ENCODE data around the gene KCNJ2. TPM values are rescaled to one million over a fixed set of nuclear protein-coding genes. Genes with fewer than 3 reads are reported as not detected.
A peak's percentile ranks its signal among the peaks of the same experiment; 100 is the strongest.

KCNJ2 gene
- polyA plus RNA-seq, 2 of the 4 experiments (the other 2 are of a cell fraction), result 0.14 to 0.17 TPM

DNA sequence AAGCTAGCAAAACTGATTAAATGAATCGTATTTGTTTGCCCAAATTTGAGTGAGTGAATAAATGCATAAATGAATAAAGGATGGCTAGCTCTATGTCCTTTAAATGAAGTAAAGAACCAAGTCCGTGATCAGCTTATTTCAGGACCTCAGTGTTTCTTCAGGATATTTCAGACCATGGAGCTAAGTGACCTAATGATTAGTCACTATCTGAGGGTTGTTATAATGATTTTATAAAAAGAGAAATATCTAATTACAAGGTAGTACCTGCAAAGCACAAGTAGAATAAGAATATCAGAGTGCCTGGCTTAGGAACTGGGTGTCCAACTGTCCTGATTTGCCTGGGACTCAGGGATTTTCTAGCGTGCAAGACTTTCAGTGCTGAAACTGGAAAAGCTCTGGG is 12.5 kb downstream of the KCNJ2 start:
- no peak overlapping the region for H3K4me2 ChIP-seq
- ChIA-PET CTCF (interaction anchor here (0.7 to 1.2 kb wide), 3 partner anchors 9 to 613 kb away, joined by 3 to 4 read pairs (median 3); no protein-coding TSS in a partner anchor), POLR2A (no interaction called here)

DNA sequence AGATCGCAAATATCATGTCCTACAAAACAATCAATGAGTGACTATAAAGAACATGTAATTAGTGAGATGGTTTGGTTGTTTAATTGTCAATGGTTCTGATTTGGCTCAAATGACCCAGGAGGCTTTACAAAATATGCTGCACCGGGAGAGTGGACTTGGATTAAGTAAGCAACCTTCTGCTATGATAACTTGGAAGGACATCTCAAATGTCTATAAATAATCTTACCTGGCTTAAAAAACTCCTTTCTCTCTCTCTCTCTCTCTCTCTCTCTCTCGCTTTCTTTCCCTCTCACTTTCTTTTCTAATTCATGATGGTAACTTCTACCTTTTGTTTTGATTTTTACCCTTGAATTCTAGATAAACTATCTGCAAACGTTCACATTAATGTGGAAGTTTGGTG is 14.2 kb downstream of the KCNJ2 start:
- POLR2A ChIA-PET, result no interaction called here
- FAIRE-seq (no peak), ATAC-seq (no peak), DNase-seq (ENCODE audit: low read depth in 1 of 2, low spot score in 1 of 2) (no peak)
- CTCF ChIA-PET, result no interaction called here
- Histone ChIP-seq H3K4me3 (no peak overlapping the region), H3K9me3 (no peaks in the 10 kb centered on the region), H3K4me2 (no peak overlapping the region), H3K4me1 (peaks cover 8% of the 10 kb centered on the region), H3K27ac (no peak overlapping the region)
- TF ChIP-seq, protein P1, sequence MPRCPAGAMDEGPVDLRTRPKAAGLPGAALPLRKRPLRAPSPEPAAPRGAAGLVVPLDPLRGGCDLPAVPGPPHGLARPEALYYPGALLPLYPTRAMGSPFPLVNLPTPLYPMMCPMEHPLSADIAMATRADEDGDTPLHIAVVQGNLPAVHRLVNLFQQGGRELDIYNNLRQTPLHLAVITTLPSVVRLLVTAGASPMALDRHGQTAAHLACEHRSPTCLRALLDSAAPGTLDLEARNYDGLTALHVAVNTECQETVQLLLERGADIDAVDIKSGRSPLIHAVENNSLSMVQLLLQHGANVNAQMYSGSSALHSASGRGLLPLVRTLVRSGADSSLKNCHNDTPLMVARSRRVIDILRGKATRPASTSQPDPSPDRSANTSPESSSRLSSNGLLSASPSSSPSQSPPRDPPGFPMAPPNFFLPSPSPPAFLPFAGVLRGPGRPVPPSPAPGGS (IDR thresholded peaks at IDR 0.05), result no peak
- TF ChIP-seq, protein P2, sequence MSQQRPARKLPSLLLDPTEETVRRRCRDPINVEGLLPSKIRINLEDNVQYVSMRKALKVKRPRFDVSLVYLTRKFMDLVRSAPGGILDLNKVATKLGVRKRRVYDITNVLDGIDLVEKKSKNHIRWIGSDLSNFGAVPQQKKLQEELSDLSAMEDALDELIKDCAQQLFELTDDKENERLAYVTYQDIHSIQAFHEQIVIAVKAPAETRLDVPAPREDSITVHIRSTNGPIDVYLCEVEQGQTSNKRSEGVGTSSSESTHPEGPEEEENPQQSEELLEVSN (IDR thresholded peaks at IDR 0.05; ENCODE audit: borderline replicate concordance, low read depth), result no peak
- TF ChIP-seq MAFK (IDR thresholded peaks at IDR 0.05; ENCODE audit: partially characterized antibody) (no peak), ZNF302 (CRISPR knock-in tag; IDR thresholded peaks at IDR 0.05) (no peak), RFX5 (IDR thresholded peaks at IDR 0.05) (no peak), SREBF2 (IDR thresholded peaks at IDR 0.05) (no peak), HOXA7 (CRISPR knock-in tag; IDR thresholded peaks at IDR 0.05) (no peak)
- WGBS (ENCODE audit: missing lambda C conversion rate), result 73% methylated on average over 4 of the region's 4 CpGs

More for the DNA sequence above, 12.5 kb downstream of the KCNJ2 start:
- no peak for ATAC-seq
- no peaks in the 10 kb centered on the region for H3K9me3 ChIP-seq
- H3K4me1 ChIP-seq, result peaks cover 8% of the 10 kb centered on the region
- WGBS (ENCODE audit: missing lambda C conversion rate), result 54% methylated on average over 3 of the region's 3 CpGs
- no peak for TF ChIP-seq CBX8 (IDR thresholded peaks at IDR 0.05)
- TF ChIP-seq MAZ (IDR thresholded peaks at IDR 0.05; ENCODE audit: borderline replicate concordance, low read depth, low read length), result no peak
- TF ChIP-seq RARB (CRISPR knock-in tag; IDR thresholded peaks at IDR 0.05), result no peak
- TF ChIP-seq, protein P3, sequence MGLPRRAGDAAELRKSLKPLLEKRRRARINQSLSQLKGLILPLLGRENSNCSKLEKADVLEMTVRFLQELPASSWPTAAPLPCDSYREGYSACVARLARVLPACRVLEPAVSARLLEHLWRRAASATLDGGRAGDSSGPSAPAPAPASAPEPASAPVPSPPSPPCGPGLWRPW (IDR thresholded peaks at IDR 0.05), result no peak
- TF ChIP-seq BHLHE40 (IDR thresholded peaks at IDR 0.05; ENCODE audit: low read depth, low read length), result no peak
- TF ChIP-seq RNF2 (IDR thresholded peaks at IDR 0.05; ENCODE audit: borderline replicate concordance, low read depth), result no peak
- TF ChIP-seq CHD4 (IDR thresholded peaks at IDR 0.05; ENCODE audit: borderline replicate concordance), result no peak
- no peak for TF ChIP-seq ESRRA (IDR thresholded peaks at IDR 0.05; ENCODE audit: borderline replicate concordance, low read length)
- TF ChIP-seq, protein P4, sequence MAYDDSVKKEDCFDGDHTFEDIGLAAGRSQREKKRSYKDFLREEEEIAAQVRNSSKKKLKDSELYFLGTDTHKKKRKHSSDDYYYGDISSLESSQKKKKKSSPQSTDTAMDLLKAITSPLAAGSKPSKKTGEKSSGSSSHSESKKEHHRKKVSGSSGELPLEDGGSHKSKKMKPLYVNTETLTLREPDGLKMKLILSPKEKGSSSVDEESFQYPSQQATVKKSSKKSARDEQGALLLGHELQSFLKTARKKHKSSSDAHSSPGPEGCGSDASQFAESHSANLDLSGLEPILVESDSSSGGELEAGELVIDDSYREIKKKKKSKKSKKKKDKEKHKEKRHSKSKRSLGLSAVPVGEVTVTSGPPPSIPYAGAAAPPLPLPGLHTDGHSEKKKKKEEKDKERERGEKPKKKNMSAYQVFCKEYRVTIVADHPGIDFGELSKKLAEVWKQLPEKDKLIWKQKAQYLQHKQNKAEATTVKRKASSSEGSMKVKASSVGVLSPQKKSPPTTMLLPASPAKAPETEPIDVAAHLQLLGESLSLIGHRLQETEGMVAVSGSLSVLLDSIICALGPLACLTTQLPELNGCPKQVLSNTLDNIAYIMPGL (CRISPR knock-in tag; IDR thresholded peaks at IDR 0.05; ENCODE audit: borderline replicate concordance), result no peak
- no peak for TF ChIP-seq FOSB (CRISPR knock-in tag; IDR thresholded peaks at IDR 0.05)
- TF ChIP-seq ZNF302 (CRISPR knock-in tag; IDR thresholded peaks at IDR 0.05), result no peak
- no peak for TF ChIP-seq TFCP2L1 (CRISPR knock-in tag; IDR thresholded peaks at IDR 0.05)
- no peak for TF ChIP-seq ZFP36 (IDR thresholded peaks at IDR 0.05; ENCODE audit: borderline replicate concordance, partially characterized antibody)
- no peak for TF ChIP-seq EHF (CRISPR knock-in tag; IDR thresholded peaks at IDR 0.05)
- TF ChIP-seq EP300 (IDR thresholded peaks at IDR 0.05), result no peak
- no peak for TF ChIP-seq HOXA7 (CRISPR knock-in tag; IDR thresholded peaks at IDR 0.05)
- TF ChIP-seq CEBPB (IDR thresholded peaks at IDR 0.05), result no peak
- DNase-seq (ENCODE audit: low read depth in 1 of 2, low spot score in 1 of 2), result no peak
- no peak overlapping the region for H3K4me3 ChIP-seq
- FAIRE-seq, result peak; percentile 36
- H3K27ac ChIP-seq, result no peak overlapping the region

DNA sequence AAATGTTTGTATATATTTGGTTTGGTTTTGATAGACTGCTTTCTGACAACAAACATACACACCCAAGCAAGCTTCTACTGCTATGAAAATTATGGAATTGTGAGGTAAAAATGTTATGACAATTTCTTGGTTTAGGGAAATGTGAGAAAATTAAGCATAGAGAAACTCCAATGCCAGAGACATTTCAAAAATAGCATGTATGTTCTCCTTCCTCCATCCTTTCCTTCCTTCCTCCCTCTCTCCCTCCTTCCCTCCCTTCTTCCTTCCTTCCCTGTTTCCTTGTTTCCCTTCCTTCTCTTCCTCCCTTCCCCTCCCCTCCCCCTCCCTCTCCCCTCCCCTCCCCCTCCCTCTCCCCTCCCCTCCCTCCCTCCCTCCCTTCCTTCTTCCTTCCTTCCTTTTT is 14.9 kb downstream of the KCNJ2 start:
- DNase-seq (ENCODE audit: low read depth in 1 of 2, low spot score in 1 of 2) (no peak), FAIRE-seq (no peak), ATAC-seq (no peak)
- POLR2A ChIA-PET, result no interaction called here
- H3K4me2 ChIP-seq, result peak overlapping the region; percentile 32
- H3K4me3 ChIP-seq, result no peak overlapping the region
- H3K9me3 ChIP-seq, result no peaks in the 10 kb centered on the region
- no peak overlapping the region for H3K27ac ChIP-seq
- CTCF ChIA-PET, result no interaction called here
- H3K4me1 ChIP-seq, result peaks cover 8% of the 10 kb centered on the region
- TF ChIP-seq, protein P5, sequence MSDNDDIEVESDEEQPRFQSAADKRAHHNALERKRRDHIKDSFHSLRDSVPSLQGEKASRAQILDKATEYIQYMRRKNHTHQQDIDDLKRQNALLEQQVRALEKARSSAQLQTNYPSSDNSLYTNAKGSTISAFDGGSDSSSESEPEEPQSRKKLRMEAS (IDR thresholded peaks at IDR 0.05), result no peak
- no peak for TF ChIP-seq ZFP36 (IDR thresholded peaks at IDR 0.05; ENCODE audit: borderline replicate concordance, partially characterized antibody)
- TF ChIP-seq GATA3 (IDR thresholded peaks at IDR 0.05; ENCODE audit: borderline replicate concordance), result no peak
- no peak for TF ChIP-seq POLR2A (IDR thresholded peaks at IDR 0.05; ENCODE audit: low read length)
- TF ChIP-seq CEBPB (IDR thresholded peaks at IDR 0.05), result no peak
- TF ChIP-seq EHMT2 (IDR thresholded peaks at IDR 0.05; ENCODE audit: low read depth), result no peak
- no peak for TF ChIP-seq BHLHE40 (IDR thresholded peaks at IDR 0.05; ENCODE audit: low read depth, low read length)
- TF ChIP-seq, protein P6, sequence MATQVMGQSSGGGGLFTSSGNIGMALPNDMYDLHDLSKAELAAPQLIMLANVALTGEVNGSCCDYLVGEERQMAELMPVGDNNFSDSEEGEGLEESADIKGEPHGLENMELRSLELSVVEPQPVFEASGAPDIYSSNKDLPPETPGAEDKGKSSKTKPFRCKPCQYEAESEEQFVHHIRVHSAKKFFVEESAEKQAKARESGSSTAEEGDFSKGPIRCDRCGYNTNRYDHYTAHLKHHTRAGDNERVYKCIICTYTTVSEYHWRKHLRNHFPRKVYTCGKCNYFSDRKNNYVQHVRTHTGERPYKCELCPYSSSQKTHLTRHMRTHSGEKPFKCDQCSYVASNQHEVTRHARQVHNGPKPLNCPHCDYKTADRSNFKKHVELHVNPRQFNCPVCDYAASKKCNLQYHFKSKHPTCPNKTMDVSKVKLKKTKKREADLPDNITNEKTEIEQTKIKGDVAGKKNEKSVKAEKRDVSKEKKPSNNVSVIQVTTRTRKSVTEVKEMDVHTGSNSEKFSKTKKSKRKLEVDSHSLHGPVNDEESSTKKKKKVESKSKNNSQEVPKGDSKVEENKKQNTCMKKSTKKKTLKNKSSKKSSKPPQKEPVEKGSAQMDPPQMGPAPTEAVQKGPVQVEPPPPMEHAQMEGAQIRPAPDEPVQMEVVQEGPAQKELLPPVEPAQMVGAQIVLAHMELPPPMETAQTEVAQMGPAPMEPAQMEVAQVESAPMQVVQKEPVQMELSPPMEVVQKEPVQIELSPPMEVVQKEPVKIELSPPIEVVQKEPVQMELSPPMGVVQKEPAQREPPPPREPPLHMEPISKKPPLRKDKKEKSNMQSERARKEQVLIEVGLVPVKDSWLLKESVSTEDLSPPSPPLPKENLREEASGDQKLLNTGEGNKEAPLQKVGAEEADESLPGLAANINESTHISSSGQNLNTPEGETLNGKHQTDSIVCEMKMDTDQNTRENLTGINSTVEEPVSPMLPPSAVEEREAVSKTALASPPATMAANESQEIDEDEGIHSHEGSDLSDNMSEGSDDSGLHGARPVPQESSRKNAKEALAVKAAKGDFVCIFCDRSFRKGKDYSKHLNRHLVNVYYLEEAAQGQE (IDR thresholded peaks at IDR 0.05), result no peak
- no peak for TF ChIP-seq TFCP2L1 (CRISPR knock-in tag; IDR thresholded peaks at IDR 0.05)
- no peak for TF ChIP-seq CBX2 (IDR thresholded peaks at IDR 0.05; ENCODE audit: borderline replicate concordance, low read depth)
- TF ChIP-seq NR3C1 (IDR thresholded peaks at IDR 0.05), result no peak
- no peak for TF ChIP-seq FOXS1 (CRISPR knock-in tag; IDR thresholded peaks at IDR 0.05)

Measured in A549 (cell line).